GM21367 (cell line): ENCODE measurements around the gene MLLT6.

Experiments
- ATAC-seq: cut with Tn5 transposase; IDR thresholded peaks from one replicate; pipeline ENCODE4 v1.9.1; 2021; ENCODE audit not compliant: unreplicated experiment

MLLT6 gene

GRCh38 chr17:38761612-38762011 lies 56.5 kb downstream of the MLLT6 start:
- no peak for ATAC-seq

- ATAC-seq: no peak
These were observed 57.2 kb downstream of the MLLT6 start for GRCh38 chr17:38762231-38762630.

- no peak for ATAC-seq
These were observed 61.3 kb downstream of the MLLT6 start for GRCh38 chr17:38766341-38766740.

- no peak for ATAC-seq
These were observed 63.3 kb downstream of the MLLT6 start for GRCh38 chr17:38768417-38768816.

- no peak for ATAC-seq
These were observed 68.2 kb downstream of the MLLT6 start for GRCh38 chr17:38773258-38773657.

GRCh38 chr17:38777641-38778250 lies 72.7 kb downstream of the MLLT6 start:
- no peak for ATAC-seq
